ENCODE data around the gene SLCO2B1.

DNA sequence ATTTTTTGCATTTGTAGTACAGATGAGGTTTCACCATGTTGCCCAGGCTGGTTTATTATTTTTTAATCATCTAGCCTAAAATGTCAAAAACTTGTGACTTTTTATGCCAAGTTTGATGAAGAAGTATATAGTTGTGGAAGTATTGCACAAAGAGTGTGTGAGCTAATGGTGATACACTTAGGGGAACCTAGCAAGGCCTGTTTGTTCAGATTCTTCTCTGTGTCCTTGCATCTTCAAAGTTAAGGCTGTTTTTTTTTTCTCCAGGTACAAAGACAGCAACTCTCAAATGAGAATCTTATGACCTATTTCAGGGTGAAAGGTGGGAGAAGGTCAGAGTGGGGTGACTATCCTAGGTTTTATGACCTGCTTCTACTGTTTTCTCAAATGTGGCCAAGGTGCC is 7.3 kb downstream of the SLCO2B1 start:
- no peak for TF ChIP-seq POLR2A (IDR thresholded peaks at IDR 0.05)
- TF ChIP-seq, protein P1, sequence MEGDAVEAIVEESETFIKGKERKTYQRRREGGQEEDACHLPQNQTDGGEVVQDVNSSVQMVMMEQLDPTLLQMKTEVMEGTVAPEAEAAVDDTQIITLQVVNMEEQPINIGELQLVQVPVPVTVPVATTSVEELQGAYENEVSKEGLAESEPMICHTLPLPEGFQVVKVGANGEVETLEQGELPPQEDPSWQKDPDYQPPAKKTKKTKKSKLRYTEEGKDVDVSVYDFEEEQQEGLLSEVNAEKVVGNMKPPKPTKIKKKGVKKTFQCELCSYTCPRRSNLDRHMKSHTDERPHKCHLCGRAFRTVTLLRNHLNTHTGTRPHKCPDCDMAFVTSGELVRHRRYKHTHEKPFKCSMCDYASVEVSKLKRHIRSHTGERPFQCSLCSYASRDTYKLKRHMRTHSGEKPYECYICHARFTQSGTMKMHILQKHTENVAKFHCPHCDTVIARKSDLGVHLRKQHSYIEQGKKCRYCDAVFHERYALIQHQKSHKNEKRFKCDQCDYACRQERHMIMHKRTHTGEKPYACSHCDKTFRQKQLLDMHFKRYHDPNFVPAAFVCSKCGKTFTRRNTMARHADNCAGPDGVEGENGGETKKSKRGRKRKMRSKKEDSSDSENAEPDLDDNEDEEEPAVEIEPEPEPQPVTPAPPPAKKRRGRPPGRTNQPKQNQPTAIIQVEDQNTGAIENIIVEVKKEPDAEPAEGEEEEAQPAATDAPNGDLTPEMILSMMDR (IDR thresholded peaks at IDR 0.05): no peak
- TF ChIP-seq POLR2AphosphoS5 (IDR thresholded peaks at IDR 0.05): no peak
- TF ChIP-seq EP300 (IDR thresholded peaks at IDR 0.05): no peak
